NCI-H460 (cell line): Measurements from ENCODE around the gene NTS. TPM values are rescaled to one million over a fixed set of nuclear protein-coding genes. Genes with fewer than 3 reads are reported as not detected.

Experiments used
- DNase-seq: peaks from one replicate; pipeline ENCODE4 v3.0.0-alpha.2; 2016; ENCODE audit warnings: low read depth; ENCODE audit errors: extremely low read depth
- total RNA-seq: library from RNA; depleted of rRNA; stranded (reverse); fragments of >200 nt; shearing (Covaris generic); gene quantifications from 2 replicates; pipeline ENCODE4 v1.2.3, GENCODE V29; 2014; rRNA removed

The NTS gene
- total RNA-seq, 1 experiment from 2014 or later = 0.50 TPM

- DNase-seq = peak; percentile 27
Measured at GRCh38 chr12:85920324-85920947, 46.3 kb downstream of the NTS start.

- peak; percentile 27 for DNase-seq
Measured at GRCh38 chr12:85923767-85924331, 49.8 kb downstream of the NTS start.

GRCh38 chr12:85927166-85927565 lies 53.1 kb downstream of the NTS start:
- no peak for DNase-seq

Other genes with a start within 250 kb of the NTS start
- 0.07 and 0.14 TPM in 2 replicates for gene RASSF9, start 37.9 kb upstream of the NTS start, total RNA-seq